Head of caudate nucleus (tissue), 42 donors: Measurements from ENCODE around the gene TMEM126A.
"Not testable (repeated sequence)": the region's sequence is repeated elsewhere in the genome, so short reads cannot be mapped to it uniquely, and the experiment has no call there.

Experiments
- DNase-seq, 42 donors: peaks; one replicate each; pipeline versions ENCODE4 v3.0.0 to v3.0.0-alpha.2; 2020 to 2021; ENCODE audit warnings: mixed read lengths in 7 of 42
- intact Hi-C: fragments of 100-400 bp; cut with DNase I; formaldehyde crosslinking; loops from one replicate; pipeline ENCODE4 v1.15.0; 2022

TMEM126A gene

DNA sequence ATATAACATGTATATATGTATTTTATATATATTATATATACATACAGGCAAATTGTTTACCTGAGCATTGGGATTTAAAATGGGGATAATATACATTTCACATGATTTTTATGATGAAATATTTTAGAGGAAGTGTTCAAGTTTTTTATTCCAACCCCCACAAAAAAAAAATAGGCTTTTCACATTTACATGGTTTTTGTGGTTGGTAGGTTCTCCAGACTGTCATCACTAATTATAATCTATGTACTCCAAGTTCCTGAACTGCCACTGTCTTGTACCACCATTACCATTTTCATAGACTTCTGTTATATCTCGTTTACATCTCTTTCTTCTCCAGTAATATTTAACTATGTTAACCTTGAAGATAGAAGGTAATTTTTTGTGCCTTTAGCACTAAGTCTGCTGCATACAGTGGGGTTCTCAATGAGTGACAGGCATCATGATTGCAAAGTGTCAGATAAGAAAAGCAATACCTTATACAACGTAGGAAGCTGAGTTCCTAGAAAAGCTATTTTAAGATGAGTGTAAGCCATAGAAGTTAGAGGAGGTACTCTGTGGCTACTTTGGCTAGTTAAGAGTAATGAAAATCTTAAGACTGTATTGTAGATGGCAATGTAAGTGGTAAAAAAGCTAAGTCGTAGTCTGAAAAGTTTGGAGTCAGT lies 5.2 kb downstream of the TMEM126A start:
- DNase-seq, result no peak
- intact Hi-C loops, result no loop called here

DNA sequence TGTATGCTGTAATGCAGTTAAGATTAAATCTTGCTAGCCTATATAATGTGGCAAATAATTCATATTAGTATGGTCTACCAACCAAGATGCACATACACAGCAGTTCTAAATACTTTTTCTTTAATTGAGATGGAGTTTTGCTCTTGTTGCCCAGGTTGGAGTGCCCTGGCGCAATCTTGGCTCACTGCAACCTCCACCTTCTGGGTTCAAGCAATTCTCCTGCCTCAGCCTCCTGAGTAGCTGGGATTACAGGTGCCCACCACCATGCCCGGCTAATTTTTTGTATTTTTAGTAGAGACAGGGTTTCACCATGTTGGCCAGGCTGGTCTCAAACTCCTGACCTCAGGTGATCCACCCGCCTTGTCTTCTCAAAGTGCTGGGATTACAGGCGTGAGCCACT lies 6.6 kb downstream of the TMEM126A start:
- intact Hi-C loops, DNase-seq: not testable (repeated sequence)

DNA sequence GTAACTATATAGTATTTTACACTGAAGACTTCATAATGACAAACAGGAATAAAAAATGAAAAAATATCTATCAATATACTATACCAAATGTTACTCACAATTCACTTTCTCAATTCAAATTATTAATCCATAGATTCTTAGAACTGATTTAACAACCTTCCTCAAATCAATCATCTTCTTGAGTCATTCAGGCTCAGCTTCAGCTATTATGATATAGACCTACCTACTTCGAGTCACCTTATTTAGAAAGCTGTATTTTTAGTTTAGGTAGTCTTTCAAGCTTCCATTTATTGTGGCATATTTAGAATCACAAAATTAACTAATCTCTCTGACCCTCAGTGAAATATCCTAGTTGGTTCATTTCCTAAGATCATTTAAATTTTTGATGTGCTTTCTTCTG lies 9.0 kb downstream of the TMEM126A start:
- DNase-seq, result no peak
- intact Hi-C loops, result no loop called here

DNA sequence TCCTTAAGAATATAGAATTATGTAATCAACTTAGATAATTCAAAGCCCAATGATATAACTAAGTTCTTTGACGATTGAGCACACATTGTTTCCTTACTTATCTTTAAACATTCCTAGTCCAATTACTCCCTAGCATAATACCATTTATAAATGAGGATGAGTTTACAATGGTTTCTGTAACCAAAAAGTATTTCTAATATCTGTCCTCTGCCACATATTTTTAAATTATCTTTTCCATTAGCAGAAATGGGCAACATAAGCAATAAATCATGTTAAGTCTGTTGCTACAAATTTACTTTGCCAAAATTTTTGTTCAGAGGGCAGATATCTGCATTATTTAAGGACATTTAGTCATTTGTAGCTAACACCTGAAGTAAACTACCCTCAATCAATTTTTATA lies 10.4 kb downstream of the TMEM126A start:
- intact Hi-C loops, result no loop called here
- DNase-seq, result no peak

DNA sequence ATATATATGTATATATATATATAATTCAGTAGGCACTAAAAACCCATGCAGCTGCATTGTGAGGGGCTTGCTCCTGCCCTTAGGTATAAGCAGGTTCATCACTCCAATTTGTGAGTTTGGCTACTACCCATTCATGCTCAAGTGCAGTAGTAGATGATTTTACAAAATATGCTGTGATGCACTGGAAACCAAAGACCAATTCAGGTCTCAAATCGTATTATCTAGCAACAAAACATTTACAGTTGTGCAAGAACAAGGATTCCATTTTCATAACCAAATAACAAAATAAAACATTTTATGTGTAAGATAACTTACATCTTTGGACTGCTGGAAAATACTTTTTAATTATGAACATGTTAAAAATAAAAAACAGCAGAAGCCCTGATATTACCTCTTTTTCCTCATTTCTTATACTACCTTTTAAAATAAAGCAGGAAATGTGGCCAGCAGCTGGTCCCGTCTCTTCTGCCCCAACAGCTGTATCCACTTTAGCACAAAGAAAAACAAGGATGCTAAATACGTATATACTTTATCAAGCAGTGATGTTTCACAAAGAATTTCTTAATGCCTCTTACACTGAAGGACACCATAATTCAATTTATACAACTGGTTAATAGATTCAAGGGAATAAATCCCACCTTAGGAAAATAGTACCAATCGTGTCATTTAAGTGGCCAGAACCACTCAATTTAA lies 14.4 kb downstream of the TMEM126A start:
- DNase-seq, result no peak
- intact Hi-C loops, result loop anchor here (2.0 kb wide), 1 partner anchor 13 kb away; no protein-coding TSS in a partner anchor

DNA sequence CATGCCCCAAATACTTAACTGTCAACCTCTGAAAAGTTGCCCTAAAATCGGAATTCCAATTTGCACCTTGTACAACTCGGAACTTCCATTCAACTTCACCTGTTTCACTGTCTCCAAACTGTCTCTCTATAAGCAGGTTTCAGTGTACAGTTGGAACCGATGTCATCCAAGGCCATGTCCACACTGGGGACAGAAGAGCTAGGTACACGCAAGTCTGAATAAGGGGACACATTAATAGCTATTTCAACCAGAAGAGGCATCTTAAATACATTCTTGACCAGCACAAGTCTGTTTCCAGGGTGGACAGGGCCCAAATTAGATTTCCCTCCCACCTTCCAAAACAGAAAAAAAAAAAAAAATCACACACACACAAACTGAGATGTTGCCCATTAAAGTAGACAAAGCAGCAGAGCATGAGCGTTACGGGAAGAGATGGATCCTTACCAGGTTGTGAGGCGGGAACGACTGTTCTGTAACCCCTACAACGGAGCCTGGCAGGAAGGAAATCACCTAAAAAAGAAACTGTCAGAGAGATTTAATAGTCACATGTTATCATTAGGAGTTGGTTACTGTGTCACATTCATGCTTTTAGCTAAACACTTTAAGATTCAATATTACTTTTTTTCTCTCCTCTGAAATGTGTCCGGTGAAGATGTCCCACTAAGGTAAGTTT lies 15.4 kb downstream of the TMEM126A start:
- DNase-seq, result no peak

DNA sequence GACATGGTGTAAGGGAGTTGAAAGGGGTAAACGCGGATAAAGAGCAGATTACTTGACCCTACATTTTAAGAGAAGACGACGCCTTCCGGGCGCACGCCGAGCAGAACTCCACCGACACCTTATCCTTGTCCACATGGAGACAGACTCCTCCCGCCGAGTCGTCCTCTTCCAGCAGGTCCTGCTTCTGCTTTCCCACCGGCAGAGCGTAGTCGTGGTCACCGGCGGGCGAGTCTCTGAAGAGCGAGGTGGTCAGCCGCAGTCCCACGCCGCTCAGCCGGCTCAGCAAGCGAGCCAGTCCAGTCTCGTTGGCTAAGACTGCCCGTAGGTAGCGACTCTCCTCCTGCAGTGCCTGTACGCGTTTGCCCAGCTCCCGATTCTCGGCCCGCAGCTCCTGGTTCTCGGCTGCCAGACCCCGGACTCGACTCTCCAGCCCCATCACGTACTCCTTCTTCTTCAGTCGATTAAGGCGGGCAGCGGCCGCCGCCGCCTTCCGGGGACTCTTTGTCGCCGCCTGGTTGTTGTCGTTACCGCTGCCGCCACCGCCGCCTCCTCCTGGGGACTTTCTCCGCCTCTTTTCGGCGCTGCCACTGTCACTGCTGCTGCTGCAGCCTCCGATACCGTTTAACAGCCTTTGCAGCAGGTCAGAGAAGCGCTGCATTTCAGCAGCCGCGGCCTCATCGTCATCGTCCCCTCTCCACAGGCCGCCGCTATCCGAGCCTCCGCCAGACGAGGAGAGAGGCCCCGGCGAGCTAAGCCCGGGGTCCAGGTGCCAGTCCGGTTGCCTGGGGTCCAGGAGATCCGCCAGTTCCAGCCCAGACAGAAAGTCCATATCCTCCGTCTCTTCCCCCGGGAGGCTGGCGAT lies 16.2 kb downstream of the TMEM126A start:
- peak; percentile 63 to 94 (median 85) for DNase-seq
- intact Hi-C loops, result loop anchor here (2.0 kb wide), 2 partner anchors 15 to 35 kb away; partner anchors contain the start of gene TMEM126B

More for the DNA sequence above, 15.4 kb downstream of the TMEM126A start:
- intact Hi-C loops, result loop anchor here (2.0 kb wide), 1 partner anchor 14 kb away; no protein-coding TSS in a partner anchor

DNA sequence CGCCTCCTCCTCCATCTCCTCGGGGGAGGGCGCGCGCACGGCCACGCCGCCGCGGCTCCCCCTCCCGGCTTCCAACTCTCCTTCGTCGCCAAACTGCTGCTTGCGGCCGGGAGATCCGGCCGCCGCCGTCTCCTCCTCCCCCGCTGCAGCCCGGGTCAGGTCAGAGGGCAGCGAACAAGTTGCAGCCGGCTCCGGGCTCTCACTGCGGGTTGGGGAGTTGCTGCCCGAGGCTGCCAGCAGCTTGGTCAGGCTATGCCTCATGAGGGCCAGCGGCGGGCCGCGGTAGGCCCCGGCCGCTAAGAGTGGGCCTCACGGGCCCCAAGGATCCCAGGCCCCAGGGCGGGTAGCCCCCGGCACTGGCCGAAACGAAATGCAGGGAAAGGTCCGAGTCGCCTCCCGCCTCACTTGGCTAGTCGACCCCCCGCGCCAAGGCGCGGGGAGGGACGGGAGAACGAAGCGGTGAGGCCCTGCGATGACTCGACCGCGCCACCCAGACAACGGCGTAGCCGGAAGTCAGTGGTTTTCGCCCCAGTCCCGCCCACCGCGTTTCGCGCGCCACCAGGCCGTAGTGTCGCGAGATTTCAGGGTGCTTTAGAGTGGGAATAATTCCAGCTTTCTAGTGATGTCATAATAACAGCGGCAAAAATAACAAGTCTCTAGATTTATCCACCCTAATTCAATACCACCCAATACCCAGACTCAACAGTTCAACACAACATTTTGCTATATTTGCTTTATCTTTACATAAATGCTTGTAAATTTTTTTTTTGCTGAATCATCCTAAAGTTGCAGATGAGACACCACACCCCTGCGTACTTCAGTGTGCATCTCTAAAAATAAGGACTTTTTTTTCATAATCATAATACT lies 17.1 kb downstream of the TMEM126A start, which contains the start of gene CREBZF:
CREBZF (minus strand) TSS at position 515 of the 867 bp plus-strand sequence; CDS start at position 261, 254 bp downstream.
- DNase-seq, result peak; percentile 87 to 98 (median 96)
- intact Hi-C loops, result loop anchor here (2.0 kb wide), 1 partner anchor 36 kb away; the partner anchor contains the start of gene TMEM126B

DNA sequence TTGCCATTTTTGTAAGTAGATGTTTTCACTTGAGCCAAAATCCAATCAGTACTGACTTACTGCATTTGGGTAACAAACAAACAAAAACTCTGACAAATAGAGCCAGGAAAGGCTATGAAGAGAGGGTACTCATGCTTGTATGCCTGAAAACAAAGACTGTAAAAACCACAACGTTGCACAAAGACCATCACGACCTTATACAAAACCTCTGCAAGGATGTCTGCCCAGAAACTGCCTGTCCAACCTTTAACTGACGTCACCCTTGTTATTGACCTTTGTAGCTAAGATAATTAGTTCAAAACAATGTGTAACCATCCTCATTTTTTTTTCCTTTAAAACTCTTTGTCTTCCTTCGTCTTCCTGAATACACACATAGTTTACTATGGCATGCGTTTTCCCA lies 18.0 kb downstream of the TMEM126A start:
- DNase-seq, result peak in 1 of 42 donors; percentile 12
- intact Hi-C loops, result loop anchor here (2.0 kb wide), 1 partner anchor 37 kb away; the partner anchor contains the start of gene TMEM126B

DNA sequence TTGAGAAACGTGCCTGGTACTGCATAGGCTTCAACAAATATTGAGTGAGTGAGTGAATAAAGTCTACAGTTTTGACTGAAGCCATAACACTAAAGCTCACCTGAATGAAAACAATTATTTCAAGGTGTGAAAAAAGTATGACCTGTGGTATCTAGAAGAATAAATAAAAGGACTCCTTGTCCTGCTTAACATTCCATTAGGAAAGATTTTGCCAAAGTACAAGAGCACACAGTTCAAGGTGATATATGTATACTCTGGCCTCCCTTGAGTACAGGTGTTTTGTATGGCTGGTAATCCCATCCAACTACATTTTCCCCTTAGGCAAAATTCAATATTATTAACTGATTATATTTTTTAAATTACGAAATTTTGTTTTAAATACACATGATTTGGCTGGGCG lies 18.9 kb downstream of the TMEM126A start:
- no peak for DNase-seq
- intact Hi-C loops, result no loop called here

DNA sequence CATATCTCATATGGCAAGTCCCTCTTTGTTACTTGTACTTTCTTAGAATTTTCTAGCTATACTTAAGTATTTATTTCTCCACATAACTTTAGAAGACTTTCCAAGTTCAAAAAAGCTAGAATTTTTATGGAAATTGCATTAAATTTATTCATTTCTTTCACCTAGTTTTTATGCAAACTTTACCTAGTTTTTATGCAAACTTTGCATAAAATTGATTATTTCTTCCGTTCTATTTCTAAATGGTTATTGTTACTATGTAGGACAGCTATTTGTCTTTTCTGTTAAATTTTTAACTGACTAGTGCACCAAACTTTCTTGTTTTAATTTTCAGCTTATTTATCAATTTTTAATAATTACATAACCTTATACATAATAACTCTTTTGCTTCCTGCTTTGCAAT lies 20.4 kb downstream of the TMEM126A start:
- no peak for DNase-seq
- intact Hi-C loops, result no loop called here

DNA sequence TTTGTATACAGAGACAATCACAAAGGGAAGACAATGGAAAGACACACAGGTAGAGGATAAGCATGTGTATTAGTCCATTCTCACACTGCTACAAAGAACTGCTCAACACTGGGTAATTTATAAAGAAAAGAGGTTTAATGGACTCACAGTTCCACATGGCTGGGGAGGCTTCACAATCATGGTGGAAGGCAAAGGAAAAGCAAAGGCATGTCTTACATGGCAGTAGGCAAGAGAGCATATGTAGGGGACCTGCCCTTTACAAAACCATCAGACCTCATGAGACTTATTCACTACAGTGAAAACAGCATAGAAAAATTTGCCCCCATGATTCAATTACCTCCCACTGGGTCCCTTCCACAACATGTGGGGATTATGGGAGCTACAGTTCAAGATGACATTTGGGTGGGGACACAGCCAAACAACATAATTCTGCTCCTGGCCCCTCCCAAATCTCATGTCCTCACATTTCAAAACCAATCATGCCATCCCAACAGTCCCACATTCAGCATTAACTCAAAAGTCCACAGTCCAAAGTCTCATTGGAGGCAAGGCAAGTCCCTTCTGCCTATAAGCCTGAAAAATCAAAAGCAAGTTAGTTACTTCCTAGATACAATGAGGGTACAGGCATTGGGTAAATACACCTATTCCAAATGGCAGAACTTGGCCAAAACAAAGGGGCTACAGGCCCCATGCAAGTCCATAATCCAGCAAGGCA lies 23.3 kb downstream of the TMEM126A start:
- intact Hi-C loops, result loop anchor here (10.0 kb wide), 1 partner anchor 134 kb away; no protein-coding TSS in a partner anchor
- not testable (repeated sequence) for DNase-seq

DNA sequence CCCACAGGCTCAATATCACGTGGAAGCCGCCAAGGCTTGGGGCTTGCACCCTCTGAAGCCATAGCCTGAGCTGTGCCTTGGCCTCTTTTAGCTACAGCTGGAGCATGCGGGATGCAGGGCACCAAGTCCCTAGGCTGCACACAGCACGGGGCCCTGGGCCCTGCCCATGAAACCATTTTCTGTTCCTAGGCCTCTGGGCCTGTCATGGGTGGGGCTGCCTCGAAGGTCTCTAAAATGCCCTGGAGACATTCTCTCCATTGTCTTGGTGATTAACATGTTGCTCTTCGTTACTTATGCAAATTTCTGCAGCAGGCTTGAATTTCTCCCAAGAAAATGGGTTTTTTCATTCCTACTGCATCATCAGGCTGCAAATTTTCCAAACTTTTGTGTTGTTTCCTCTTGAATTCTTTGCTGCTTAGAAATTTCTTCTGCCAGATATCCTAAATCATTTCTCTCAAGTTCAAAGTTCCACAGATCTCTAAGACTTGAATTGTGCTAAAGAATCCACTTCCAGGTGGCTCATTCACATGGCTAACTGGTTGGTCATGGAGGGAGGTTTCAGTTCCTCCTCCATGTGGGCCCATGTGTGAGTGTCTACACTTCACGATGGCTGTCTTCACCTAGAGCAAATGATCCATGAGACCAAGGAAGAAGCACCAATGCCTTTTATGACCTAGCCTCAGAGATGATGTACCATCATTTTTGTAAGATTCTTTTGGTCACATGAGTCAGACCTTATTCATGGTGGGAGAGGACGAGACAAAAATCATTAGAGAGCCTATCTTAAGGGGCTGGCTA lies 24.5 kb downstream of the TMEM126A start:
- no peak for DNase-seq
- intact Hi-C loops, result loop anchor here (10.0 kb wide), 1 partner anchor 132 kb away; no protein-coding TSS in a partner anchor

DNA sequence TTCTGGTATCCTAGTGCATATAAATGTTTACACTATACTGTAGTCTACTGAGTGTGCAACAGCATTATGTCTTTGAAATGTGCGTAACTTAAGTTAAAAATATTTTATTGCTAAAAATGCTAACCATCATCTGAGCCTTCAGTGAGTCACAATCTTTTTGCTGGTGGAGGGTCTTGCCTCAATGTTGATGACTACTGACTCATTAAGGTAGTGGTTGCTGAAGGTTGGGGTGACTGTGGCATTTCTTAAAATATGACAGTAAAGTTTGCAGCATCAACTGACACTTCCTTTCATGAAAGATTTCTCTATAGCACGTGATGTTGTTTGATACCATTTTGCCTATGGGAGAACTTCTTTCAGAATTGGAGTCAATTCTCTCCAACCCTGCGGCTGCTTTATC lies 25.6 kb downstream of the TMEM126A start:
- intact Hi-C loops, result loop anchor here (10.0 kb wide), 1 partner anchor 131 kb away; no protein-coding TSS in a partner anchor
- DNase-seq, result no peak

DNA sequence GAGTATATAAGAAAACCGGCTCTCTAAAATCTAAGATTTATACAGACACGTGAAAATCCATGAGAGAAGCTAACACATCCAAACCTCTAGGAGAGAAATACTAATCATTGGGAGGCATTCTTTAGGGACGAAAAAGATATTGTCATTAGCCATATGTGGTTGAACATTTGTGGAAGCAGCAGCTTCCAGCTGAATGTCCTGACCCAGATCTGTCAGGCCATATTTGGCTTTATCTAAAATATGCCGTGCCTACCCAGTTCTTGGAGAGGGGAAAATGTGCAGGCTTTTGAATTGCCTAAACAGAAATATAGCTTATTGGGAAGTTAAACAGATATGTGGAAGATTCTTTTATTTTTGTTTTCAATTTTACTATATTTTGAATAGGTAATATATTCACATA lies 31.8 kb downstream of the TMEM126A start:
- intact Hi-C loops, result loop anchor here (10.0 kb wide), 1 partner anchor 125 kb away; no protein-coding TSS in a partner anchor
- DNase-seq, result no peak

DNA sequence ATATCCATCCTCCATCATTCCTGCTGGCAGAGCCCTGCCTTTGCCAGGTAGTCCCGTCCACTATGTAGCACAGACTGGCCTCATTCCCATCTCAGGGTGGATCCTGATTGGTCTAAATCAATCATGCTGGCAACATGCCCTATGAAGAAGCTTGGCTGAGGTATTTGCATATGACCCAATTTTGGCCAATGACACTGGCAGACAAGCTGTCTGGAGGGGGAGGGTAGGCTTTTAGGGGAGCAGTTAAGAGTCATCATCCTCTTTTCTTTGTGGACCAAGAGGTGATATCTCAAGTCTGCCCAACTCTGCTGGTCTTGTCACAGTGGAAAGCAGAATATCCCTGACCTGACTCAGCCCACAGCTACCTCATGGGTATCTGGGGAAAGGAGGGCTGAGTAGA lies 33.1 kb downstream of the TMEM126A start:
- no peak for DNase-seq
- intact Hi-C loops, result no loop called here
